Osteoblast (primary cell): ENCODE results near the gene ANKAR. TPM values are rescaled to one million over a fixed set of nuclear protein-coding genes. Genes with fewer than 3 reads are reported as not detected.

Experiments
- DNase-seq: peaks from one replicate; pipeline ENCODE4 v3.0.0; 2011; ENCODE audit warnings: low spot score, mixed read lengths; ENCODE audit not compliant: insufficient read length; ENCODE audit errors: missing footprints
- H2AFZ ChIP-seq: 2 replicates; pipeline ENCODE4 v1.6.0; 2011; ENCODE audit warnings: mild to moderate bottlenecking, low read length
- H3K27ac ChIP-seq: 2 replicates; pipeline ENCODE4 v1.5.1; 2011; ENCODE audit warnings: mild to moderate bottlenecking, low read depth, low read length, moderate library complexity
- H3K27me3 ChIP-seq: 2 replicates; pipeline ENCODE4 v1.6.0; 2012; ENCODE audit warnings: mild to moderate bottlenecking, control low read depth, inconsistent platforms, low read length, moderate library complexity; ENCODE audit not compliant: insufficient read depth
- H3K36me3 ChIP-seq: 2 replicates; pipeline ENCODE4 v1.5.1; 2011; ENCODE audit warnings: mild to moderate bottlenecking, low read length, control low read depth, moderate library complexity; ENCODE audit not compliant: insufficient read depth
- H3K4me1 ChIP-seq: 2 replicates; pipeline ENCODE4 v1.5.1; 2011; ENCODE audit warnings: mild to moderate bottlenecking, low read length, control low read depth, moderate library complexity; ENCODE audit not compliant: insufficient read depth
- H3K4me2 ChIP-seq: 2 replicates; pipeline ENCODE4 v1.6.0; 2011; ENCODE audit warnings: mild to moderate bottlenecking, low read length; ENCODE audit not compliant: insufficient read depth
- H3K4me3 ChIP-seq: fragments of 200-600 bp; sonication (generic); 3 replicates; pipeline ENCODE4 v1.5.1; 2012; ENCODE audit warnings: mild to moderate bottlenecking, low read length, inconsistent platforms; ENCODE audit not compliant: insufficient read depth
- H3K79me2 ChIP-seq: 2 replicates; pipeline ENCODE4 v1.6.0; 2012; ENCODE audit warnings: mild to moderate bottlenecking, low read length, control low read depth, inconsistent platforms; ENCODE audit not compliant: insufficient read depth
- H3K9me3 ChIP-seq: 2 replicates; pipeline ENCODE4 v1.5.1; 2011; ENCODE audit warnings: low read depth, low read length, control low read depth
- H4K20me1 ChIP-seq: 2 replicates; pipeline ENCODE4 v1.6.0; 2012; ENCODE audit warnings: mild to moderate bottlenecking, low read length, control low read depth; ENCODE audit not compliant: insufficient read depth
- CTCF ChIP-seq: IDR thresholded peaks from 2 replicates; pipeline ENCODE4 v1.5.1; 2011; ENCODE audit warnings: mild to moderate bottlenecking, low read depth, low read length, moderate library complexity; ENCODE audit errors: extremely low read depth
- total RNA-seq: library from RNA; depleted of rRNA; stranded (reverse); fragments of >200 nt; gene quantifications from 2 replicates; pipeline ENCODE4 v1.2.3, GENCODE V29; 2012

ANKAR gene
- total RNA-seq, 1 donor, result 14.1 TPM

- DNase-seq, result no peak
These were observed 44.7 kb upstream of the ANKAR start for GRCh38 chr2:189629531-189630453.

GRCh38 chr2:189631849-189632248 is 42.6 kb upstream of the ANKAR start:
- H4K20me1 ChIP-seq, result no peaks in the 10 kb centered on the region
- TF ChIP-seq CTCF, result no peak
- no peaks in the 10 kb centered on the region for H3K36me3 ChIP-seq
- no peak overlapping the region for H3K4me3 ChIP-seq
- no peaks in the 10 kb centered on the region for H3K27me3 ChIP-seq
- DNase-seq, result no peak
- no peak overlapping the region for H3K4me2 ChIP-seq
- no peak overlapping the region for H3K27ac ChIP-seq
- H3K79me2 ChIP-seq, result no peaks in the 10 kb centered on the region
- H3K4me1 ChIP-seq, result peaks cover 7% of the 10 kb centered on the region
- peak overlapping the region; percentile 56 for H2AFZ ChIP-seq
- H3K9me3 ChIP-seq, result no peaks in the 10 kb centered on the region

More at GRCh38 chr2:189629531-189630453, 44.7 kb upstream of the ANKAR start:
- TF ChIP-seq CTCF, result no peak
- no peak overlapping the region for H3K4me3 ChIP-seq
- no peaks in the 10 kb centered on the region for H4K20me1 ChIP-seq
- no peaks in the 10 kb centered on the region for H3K27me3 ChIP-seq
- H3K79me2 ChIP-seq, result no peaks in the 10 kb centered on the region
- H2AFZ ChIP-seq, result peak overlapping the region; percentile 75
- peaks cover 7% of the 10 kb centered on the region for H3K4me1 ChIP-seq
- H3K4me2 ChIP-seq, result peak overlapping the region; percentile 32
- no peak overlapping the region for H3K27ac ChIP-seq
- H3K9me3 ChIP-seq, result no peaks in the 10 kb centered on the region
- no peaks in the 10 kb centered on the region for H3K36me3 ChIP-seq

- TF ChIP-seq CTCF, result peak; percentile 45
- H3K27me3 ChIP-seq, result no peaks in the 10 kb centered on the region
- no peaks in the 10 kb centered on the region for H4K20me1 ChIP-seq
- no peak overlapping the region for H3K4me3 ChIP-seq
- no peak overlapping the region for H2AFZ ChIP-seq
- no peak for DNase-seq
- no peaks in the 10 kb centered on the region for H3K36me3 ChIP-seq
- H3K79me2 ChIP-seq, result no peaks in the 10 kb centered on the region
- no peak overlapping the region for H3K4me2 ChIP-seq
- H3K4me1 ChIP-seq, result peaks cover 7% of the 10 kb centered on the region
- H3K27ac ChIP-seq, result no peak overlapping the region
- no peaks in the 10 kb centered on the region for H3K9me3 ChIP-seq
These were observed 41.1 kb upstream of the ANKAR start for GRCh38 chr2:189633392-189633811.

- H3K4me1 ChIP-seq, result peaks cover 5% of the 10 kb centered on the region
- H2AFZ ChIP-seq, result no peak overlapping the region
- TF ChIP-seq CTCF, result no peak
These were observed 39.1 kb upstream of the ANKAR start for GRCh38 chr2:189635353-189635752.

More at GRCh38 chr2:189635353-189635752, 39.1 kb upstream of the ANKAR start:
- H3K9me3 ChIP-seq, result no peaks in the 10 kb centered on the region
- no peak overlapping the region for H3K27ac ChIP-seq
- no peak for DNase-seq
- H3K27me3 ChIP-seq, result no peaks in the 10 kb centered on the region
- H3K4me2 ChIP-seq, result no peak overlapping the region
- H3K36me3 ChIP-seq, result no peaks in the 10 kb centered on the region
- H3K4me3 ChIP-seq, result no peak overlapping the region
- no peaks in the 10 kb centered on the region for H3K79me2 ChIP-seq
- no peaks in the 10 kb centered on the region for H4K20me1 ChIP-seq
